Measurements from ENCODE around the gene FBXO27. TPM values are rescaled to one million over a fixed set of nuclear protein-coding genes. Genes with fewer than 3 reads are reported as not detected.

The FBXO27 gene
- total RNA-seq, 1 experiment from 2014 or later, result 18.9 TPM

- CTCF ChIA-PET, result interaction anchor here (4.1 to 4.5 kb wide), 2 partner anchors 12 to 16 kb away, joined by 34 to 55 read pairs; no protein-coding TSS in a partner anchor
- no peak for DNase-seq (ENCODE audit: low spot score)
- ATAC-seq, result no peak
- Mint-ChIP-seq H3K27me3 (ENCODE audit: low read depth) (peaks cover 5% of the 10 kb centered on the region), H3K36me3 (peaks cover 9% of the 10 kb centered on the region), H3K27ac (no peak overlapping the region), H3K9me3 (peaks cover 12% of the 10 kb centered on the region), H3K4me1 (peaks cover 15% of the 10 kb centered on the region), H3K4me3 (no peak overlapping the region)
- TF ChIP-seq OVOL2 (CRISPR knock-in tag; IDR thresholded peaks at IDR 0.05; ENCODE audit: borderline replicate concordance) (no peak), TEAD4 (CRISPR knock-in tag; IDR thresholded peaks at IDR 0.05) (no peak), ESRRA (CRISPR knock-in tag; IDR thresholded peaks at IDR 0.05; ENCODE audit: borderline replicate concordance) (no peak), TCF7 (CRISPR knock-in tag; IDR thresholded peaks at IDR 0.05; ENCODE audit: low read depth) (no peak), ELF4 (CRISPR knock-in tag; IDR thresholded peaks at IDR 0.05; ENCODE audit: low read depth) (no peak), CTCF (IDR thresholded peaks at IDR 0.05) (no peak), CBFB (CRISPR knock-in tag; IDR thresholded peaks at IDR 0.05; ENCODE audit: low read depth) (no peak), RELA (CRISPR knock-in tag; IDR thresholded peaks at IDR 0.05; ENCODE audit: borderline replicate concordance) (no peak), USF1 (CRISPR knock-in tag; IDR thresholded peaks at IDR 0.05) (no peak), IRF1 (CRISPR knock-in tag; IDR thresholded peaks at IDR 0.05) (no peak), STAT6 (CRISPR knock-in tag; conservative IDR thresholded peaks at IDR 0.05; ENCODE audit: low read depth) (no peak), PRDM15 (CRISPR knock-in tag; IDR thresholded peaks at IDR 0.05) (no peak), E2F5 (CRISPR knock-in tag; IDR thresholded peaks at IDR 0.05) (no peak), NR3C1 (CRISPR knock-in tag; conservative IDR thresholded peaks at IDR 0.05; ENCODE audit: low read depth) (no peak)
- TF ChIP-seq, protein P1, sequence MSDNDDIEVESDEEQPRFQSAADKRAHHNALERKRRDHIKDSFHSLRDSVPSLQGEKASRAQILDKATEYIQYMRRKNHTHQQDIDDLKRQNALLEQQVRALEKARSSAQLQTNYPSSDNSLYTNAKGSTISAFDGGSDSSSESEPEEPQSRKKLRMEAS (CRISPR knock-in tag; IDR thresholded peaks at IDR 0.05), result no peak
- TF ChIP-seq, protein P2, sequence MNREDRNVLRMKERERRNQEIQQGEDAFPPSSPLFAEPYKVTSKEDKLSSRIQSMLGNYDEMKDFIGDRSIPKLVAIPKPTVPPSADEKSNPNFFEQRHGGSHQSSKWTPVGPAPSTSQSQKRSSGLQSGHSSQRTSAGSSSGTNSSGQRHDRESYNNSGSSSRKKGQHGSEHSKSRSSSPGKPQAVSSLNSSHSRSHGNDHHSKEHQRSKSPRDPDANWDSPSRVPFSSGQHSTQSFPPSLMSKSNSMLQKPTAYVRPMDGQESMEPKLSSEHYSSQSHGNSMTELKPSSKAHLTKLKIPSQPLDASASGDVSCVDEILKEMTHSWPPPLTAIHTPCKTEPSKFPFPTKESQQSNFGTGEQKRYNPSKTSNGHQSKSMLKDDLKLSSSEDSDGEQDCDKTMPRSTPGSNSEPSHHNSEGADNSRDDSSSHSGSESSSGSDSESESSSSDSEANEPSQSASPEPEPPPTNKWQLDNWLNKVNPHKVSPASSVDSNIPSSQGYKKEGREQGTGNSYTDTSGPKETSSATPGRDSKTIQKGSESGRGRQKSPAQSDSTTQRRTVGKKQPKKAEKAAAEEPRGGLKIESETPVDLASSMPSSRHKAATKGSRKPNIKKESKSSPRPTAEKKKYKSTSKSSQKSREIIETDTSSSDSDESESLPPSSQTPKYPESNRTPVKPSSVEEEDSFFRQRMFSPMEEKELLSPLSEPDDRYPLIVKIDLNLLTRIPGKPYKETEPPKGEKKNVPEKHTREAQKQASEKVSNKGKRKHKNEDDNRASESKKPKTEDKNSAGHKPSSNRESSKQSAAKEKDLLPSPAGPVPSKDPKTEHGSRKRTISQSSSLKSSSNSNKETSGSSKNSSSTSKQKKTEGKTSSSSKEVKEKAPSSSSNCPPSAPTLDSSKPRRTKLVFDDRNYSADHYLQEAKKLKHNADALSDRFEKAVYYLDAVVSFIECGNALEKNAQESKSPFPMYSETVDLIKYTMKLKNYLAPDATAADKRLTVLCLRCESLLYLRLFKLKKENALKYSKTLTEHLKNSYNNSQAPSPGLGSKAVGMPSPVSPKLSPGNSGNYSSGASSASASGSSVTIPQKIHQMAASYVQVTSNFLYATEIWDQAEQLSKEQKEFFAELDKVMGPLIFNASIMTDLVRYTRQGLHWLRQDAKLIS (CRISPR knock-in tag; IDR thresholded peaks at IDR 0.05; ENCODE audit: borderline replicate concordance), result no peak
- POLR2A ChIA-PET, result interaction anchor here (0.6 to 1.6 kb wide), 2 partner anchors 10 to 11 kb away, joined by 3 to 4 read pairs; no protein-coding TSS in a partner anchor
Observed at GRCh38 chr19:38977445-38978325, 54.7 kb downstream of the FBXO27 start.
